Keratinocyte (primary cell): Measurements from ENCODE around the gene NEB. TPM values are rescaled to one million over a fixed set of nuclear protein-coding genes. Genes with fewer than 3 reads are reported as not detected.
"Not testable (repeated sequence)": the region's sequence is repeated elsewhere in the genome, so short reads cannot be mapped to it uniquely, and the experiment has no call there.

Experiments used
- DNase-seq: peaks from one replicate; pipeline ENCODE4 v3.0.0-alpha.2; 2011; ENCODE audit warnings: low read depth, missing footprints, low spot score
- FAIRE-seq: peaks from 2 replicates; lab custom pipeline; 2011; peaks lifted over from hg19 to GRCh38; lab: Jason Lieb, UNC
- H2AFZ ChIP-seq: 2 replicates; pipeline ENCODE4 v1.6.0; 2012; ENCODE audit warnings: low read length, control low read depth, inconsistent platforms; ENCODE audit not compliant: control insufficient read depth
- H3K27ac ChIP-seq: 2 replicates; pipeline ENCODE4 v1.5.1; 2011; ENCODE audit warnings: low read length; ENCODE audit not compliant: control insufficient read depth, insufficient read depth
- H3K27me3 ChIP-seq: 3 replicates; pipeline ENCODE4 v1.6.0; 2011; ENCODE audit warnings: low read length; ENCODE audit not compliant: control insufficient read depth, insufficient read depth; ENCODE audit errors: extremely low read depth
- H3K36me3 ChIP-seq, 2 experiments: 2 replicates in 1 of 2; 3 replicates in 1 of 2; pipeline ENCODE4 v1.5.1; 2011; ENCODE audit warnings: low read length in 2 of 2, mild to moderate bottlenecking in 1 of 2; ENCODE audit not compliant: control insufficient read depth in 2 of 2, insufficient read depth in 2 of 2; ENCODE audit errors: extremely low read depth in 1 of 2
- H3K4me1 ChIP-seq: 3 replicates; pipeline ENCODE4 v1.5.1; 2011; ENCODE audit warnings: low read length; ENCODE audit not compliant: control insufficient read depth, insufficient read depth; ENCODE audit errors: extremely low read depth
- H3K4me2 ChIP-seq: 3 replicates; pipeline ENCODE4 v1.6.0; 2011; ENCODE audit warnings: low read depth, low read length; ENCODE audit not compliant: control insufficient read depth, insufficient read depth; ENCODE audit errors: extremely low read depth
- H3K4me3 ChIP-seq, 3 experiments: fragments of 200-600 bp in 1 of 3; sonication (generic) in 1 of 3; 2 replicates in 2 of 3; 3 replicates in 1 of 3; pipeline ENCODE4 v1.5.1; 2011 to 2016; ENCODE audit warnings: low read length in 3 of 3, mild to moderate bottlenecking in 3 of 3, control low read depth in 2 of 3, inconsistent platforms in 1 of 3, low read depth in 1 of 3, mixed read lengths in 1 of 3, mixed run types in 1 of 3, moderate library complexity in 1 of 3; ENCODE audit not compliant: control insufficient read depth in 2 of 3, insufficient read depth in 2 of 3; ENCODE audit errors: extremely low read depth in 1 of 3
- H3K79me2 ChIP-seq: 2 replicates; pipeline ENCODE4 v1.6.0; 2012; ENCODE audit warnings: low read length; ENCODE audit not compliant: control insufficient read depth, insufficient read depth
- H3K9ac ChIP-seq: 3 replicates; pipeline ENCODE4 v1.6.0; 2011; ENCODE audit warnings: low read length; ENCODE audit not compliant: control insufficient read depth, insufficient read depth; ENCODE audit errors: extremely low read depth
- H3K9me1 ChIP-seq: 3 replicates; pipeline ENCODE4 v1.6.0; 2011; ENCODE audit warnings: low read length; ENCODE audit not compliant: control insufficient read depth, insufficient read depth; ENCODE audit errors: extremely low read depth
- H3K9me3 ChIP-seq: 2 replicates; pipeline ENCODE4 v1.5.1; 2012; ENCODE audit warnings: low read depth, low read length; ENCODE audit not compliant: control insufficient read depth
- H4K20me1 ChIP-seq: 3 replicates; pipeline ENCODE4 v1.6.0; 2011; ENCODE audit warnings: low read length; ENCODE audit not compliant: control insufficient read depth, insufficient read depth; ENCODE audit errors: extremely low read depth
- dilution Hi-C: fragments of 300-500 bp; cut with MboI; formaldehyde crosslinking; loops from one replicate; pipeline ENCODE4 v1.7.0; 2020; ENCODE audit warnings: low sequenced_read_pairs; ENCODE audit not compliant: extremely low pct_ligation_motif_present
- polyA plus RNA-seq, 5 experiments: library from polyadenylated mRNA; depleted of rRNA in 3 of 5; stranded (reverse) in 3 of 5; stranded (forward) in 1 of 5; unstranded in 1 of 5; fragments of >200 nt; gene quantifications; 1 replicate in 1 of 5; 2 replicates in 3 of 5; 3 replicates in 1 of 5; pipeline versions ENCODE4 v1.2.1 to v1.2.3, GENCODE V29; 2011 to 2012; ENCODE audit warnings: missing spikeins in 2 of 5, low read depth in 1 of 5, low replicate concordance in 1 of 5

NEB gene
- polyA plus RNA-seq, 1 donor (not counting 4 experiments of a cell fraction or from before 2014, with no cell fraction given), result 0.67 TPM

DNA sequence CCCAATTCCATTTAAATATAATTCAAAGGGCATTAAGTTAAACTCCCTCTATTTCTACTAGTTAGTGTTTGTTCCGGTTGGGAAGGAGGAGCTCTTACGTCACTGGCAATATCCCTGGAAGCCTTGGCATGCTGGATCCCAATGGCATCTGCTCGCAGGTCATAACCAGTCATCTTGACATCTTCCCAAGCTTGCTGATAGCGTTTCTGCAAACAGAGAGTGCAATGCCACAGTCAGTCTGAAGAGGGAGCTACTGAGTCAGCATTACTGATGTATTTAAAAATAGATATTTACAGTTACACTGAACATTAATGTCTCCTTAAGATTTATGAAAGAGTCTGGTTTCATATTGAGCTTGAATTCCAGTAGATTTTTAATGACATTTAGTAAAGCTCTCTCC, 132.5 kb downstream of the NEB start:
- not testable (repeated sequence) for H3K4me3 ChIP-seq, H3K9me3 ChIP-seq

DNA sequence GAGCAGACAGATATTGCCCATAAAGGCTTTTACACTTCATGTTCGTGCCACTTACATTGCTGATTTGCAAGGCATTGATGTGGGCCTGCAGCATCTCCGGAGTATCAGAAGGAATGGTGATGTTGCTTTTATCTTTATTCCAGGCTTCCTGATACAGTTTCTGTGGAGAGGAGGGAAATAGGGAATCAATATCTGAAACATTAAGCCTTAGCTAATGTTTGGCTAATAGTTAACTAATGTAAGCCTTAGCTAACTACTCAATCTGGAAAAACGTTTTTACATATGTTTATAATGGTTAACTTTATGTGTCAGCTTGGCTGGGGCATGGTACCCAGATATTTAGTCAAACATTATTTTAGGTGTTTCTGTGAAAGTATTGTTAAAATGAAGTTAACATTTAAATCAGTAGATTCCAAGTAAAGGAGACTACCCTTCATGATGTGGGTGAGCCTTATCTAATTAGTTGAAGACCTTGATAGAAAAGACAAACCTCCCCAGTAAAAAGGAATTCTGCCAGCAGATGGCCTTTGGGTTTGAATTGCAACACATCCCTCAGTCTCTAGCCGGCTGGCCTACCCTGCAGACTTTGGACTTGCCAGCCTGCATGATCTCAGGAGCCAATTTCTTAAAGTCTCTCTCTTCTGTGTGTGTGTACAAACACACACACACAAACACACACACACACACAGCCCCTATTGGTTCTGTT, 137.2 kb downstream of the NEB start:
- FAIRE-seq, dilution Hi-C loops: not testable (repeated sequence)

More for the DNA sequence above, 132.5 kb downstream of the NEB start:
- H3K36me3 ChIP-seq, H3K9me1 ChIP-seq, DNase-seq, dilution Hi-C loops, H3K27me3 ChIP-seq, H3K9ac ChIP-seq, H3K4me1 ChIP-seq, H4K20me1 ChIP-seq, H3K27ac ChIP-seq, H2AFZ ChIP-seq, H3K79me2 ChIP-seq, FAIRE-seq, H3K4me2 ChIP-seq: not testable (repeated sequence)

DNA sequence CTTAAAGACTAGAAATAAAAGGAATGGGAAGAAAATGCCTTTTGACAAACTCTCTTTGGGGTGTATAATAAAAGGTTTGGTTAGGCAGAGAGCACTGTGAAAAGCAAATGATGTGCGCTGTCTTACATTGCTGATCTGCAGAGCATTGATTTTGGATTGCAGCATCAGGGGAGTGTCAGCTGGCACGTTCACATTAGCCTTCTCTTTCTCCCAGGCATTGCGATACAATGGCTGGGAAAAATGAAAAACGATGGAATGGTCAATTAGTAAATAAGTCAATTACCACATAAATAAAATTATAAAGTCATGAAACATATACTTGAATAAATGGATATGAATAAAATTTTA, 142.4 kb downstream of the NEB start:
- not testable (repeated sequence) for FAIRE-seq

More for the DNA sequence above, 137.2 kb downstream of the NEB start:
- H3K9me1 ChIP-seq, H3K9ac ChIP-seq, H3K4me3 ChIP-seq, H3K4me2 ChIP-seq, H3K27ac ChIP-seq, H4K20me1 ChIP-seq, H3K4me1 ChIP-seq, H2AFZ ChIP-seq, H3K79me2 ChIP-seq, H3K36me3 ChIP-seq, DNase-seq, H3K27me3 ChIP-seq, H3K9me3 ChIP-seq: not testable (repeated sequence)

DNA sequence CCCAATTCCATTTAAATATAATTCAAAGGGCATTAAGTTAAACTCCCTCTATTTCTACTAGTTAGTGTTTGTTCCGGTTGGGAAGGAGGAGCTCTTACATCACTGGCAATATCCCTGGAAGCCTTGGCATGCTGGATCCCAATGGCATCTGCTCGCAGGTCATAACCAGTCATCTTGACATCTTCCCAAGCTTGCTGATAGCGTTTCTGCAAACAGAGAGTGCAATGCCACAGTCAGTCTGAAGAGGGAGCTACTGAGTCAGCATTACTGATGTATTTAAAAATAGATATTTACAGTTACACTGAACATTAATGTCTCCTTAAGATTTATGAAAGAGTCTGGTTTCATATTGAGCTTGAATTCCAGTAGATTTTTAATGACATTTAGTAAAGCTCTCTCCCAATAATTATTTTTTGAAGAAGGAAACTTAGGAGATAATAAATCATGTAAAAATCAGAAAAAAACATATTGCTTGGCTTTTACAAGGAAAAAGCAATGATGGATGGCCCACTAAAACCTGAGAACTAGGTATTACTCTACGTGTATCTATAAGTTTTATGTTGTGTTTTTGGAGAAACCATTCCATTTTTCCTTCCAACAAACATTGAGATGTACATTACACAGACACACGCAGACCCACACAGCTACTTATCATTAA, 142.9 kb downstream of the NEB start:
- H3K9me1 ChIP-seq, FAIRE-seq, dilution Hi-C loops: not testable (repeated sequence)

More for the DNA sequence above, 142.4 kb downstream of the NEB start:
- H3K9ac ChIP-seq, H4K20me1 ChIP-seq, H3K4me2 ChIP-seq, H3K36me3 ChIP-seq, H2AFZ ChIP-seq, DNase-seq, H3K9me3 ChIP-seq, dilution Hi-C loops, H3K4me1 ChIP-seq, H3K27ac ChIP-seq, H3K9me1 ChIP-seq, H3K4me3 ChIP-seq, H3K27me3 ChIP-seq, H3K79me2 ChIP-seq: not testable (repeated sequence)

DNA sequence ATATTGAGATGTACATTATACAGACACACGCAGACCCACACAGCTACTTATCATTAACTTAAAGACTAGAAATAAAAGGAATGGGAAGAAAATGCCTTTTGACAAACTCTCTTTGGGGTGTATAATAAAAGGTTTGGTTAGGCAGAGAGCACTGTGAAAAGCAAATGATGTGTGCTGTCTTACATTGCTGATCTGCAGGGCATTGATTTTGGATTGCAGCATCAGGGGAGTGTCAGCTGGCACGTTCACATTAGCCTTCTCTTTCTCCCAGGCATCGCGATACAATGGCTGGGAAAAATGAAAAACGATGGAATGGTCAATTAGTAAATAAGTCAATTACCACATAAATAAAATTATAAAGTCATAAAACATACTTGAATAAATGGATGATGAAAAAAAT, 153.0 kb downstream of the NEB start:
- H3K9me1 ChIP-seq, H3K27me3 ChIP-seq, H3K4me1 ChIP-seq, H3K27ac ChIP-seq, H3K9ac ChIP-seq, FAIRE-seq, H4K20me1 ChIP-seq, dilution Hi-C loops, H3K36me3 ChIP-seq, DNase-seq, H3K9me3 ChIP-seq, H3K4me2 ChIP-seq, H3K4me3 ChIP-seq, H2AFZ ChIP-seq, H3K79me2 ChIP-seq: not testable (repeated sequence)

More for the DNA sequence above, 142.9 kb downstream of the NEB start:
- not testable (repeated sequence) for H3K4me3 ChIP-seq, H3K4me2 ChIP-seq, H3K27ac ChIP-seq, H2AFZ ChIP-seq, DNase-seq, H4K20me1 ChIP-seq, H3K9ac ChIP-seq, H3K79me2 ChIP-seq, H3K4me1 ChIP-seq, H3K9me3 ChIP-seq, H3K36me3 ChIP-seq, H3K27me3 ChIP-seq
